ENCODE data around the gene ZMIZ1.

ZMIZ1 gene

DNA sequence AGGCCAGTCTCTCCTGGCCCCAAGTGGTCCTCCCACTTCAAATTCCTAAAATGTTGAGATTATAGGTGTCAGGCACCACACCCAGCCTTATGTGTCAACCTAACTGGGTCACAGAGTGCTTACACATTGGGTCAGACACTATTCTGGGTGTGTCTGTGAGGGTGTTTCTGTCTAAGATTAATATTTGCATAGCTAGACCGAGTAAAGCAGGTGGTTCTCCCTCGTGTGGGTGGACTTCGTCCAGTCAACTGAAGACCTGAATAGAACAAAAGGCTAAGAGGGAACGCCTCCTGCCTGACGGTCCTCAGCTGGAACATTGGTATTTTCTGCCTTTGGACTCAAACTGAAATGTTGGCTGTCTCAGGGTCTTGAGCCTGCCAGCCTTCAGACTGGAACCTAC is 290.0 kb downstream of the ZMIZ1 start:
- no peak for DNase-seq (ENCODE audit: low spot score)

DNA sequence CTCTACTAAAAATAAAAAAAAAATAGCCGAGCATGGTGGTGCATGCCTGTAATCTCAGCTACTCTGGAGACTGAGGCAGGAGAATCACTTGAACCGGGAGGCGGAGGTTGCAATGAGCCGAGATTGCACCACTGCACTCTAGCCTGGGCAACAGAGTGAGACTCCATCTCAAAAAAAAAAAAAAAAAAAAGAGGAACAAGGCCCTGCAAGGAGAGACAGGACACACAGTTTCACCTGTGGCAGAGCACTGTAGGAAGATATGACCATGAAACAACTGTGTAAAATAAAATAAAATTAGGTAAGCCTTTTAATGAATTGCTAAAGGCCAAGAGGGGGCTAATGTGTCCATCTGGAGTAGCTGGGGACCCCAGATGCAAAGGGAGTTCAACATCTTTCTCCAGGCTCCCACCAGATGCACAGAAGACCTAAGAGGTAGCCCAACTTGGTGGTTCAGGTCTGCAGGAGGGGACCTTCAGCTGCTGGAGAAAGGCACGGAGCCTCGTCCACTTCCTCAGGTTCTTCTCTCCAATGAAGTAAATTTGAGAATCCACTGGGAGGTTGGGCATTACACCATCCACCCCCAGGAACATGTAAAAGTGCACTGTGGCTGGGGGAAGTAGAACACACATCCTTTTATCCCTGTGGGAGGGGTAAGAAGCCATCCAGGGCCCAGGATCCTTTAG is 291.2 kb downstream of the ZMIZ1 start:
- DNase-seq (ENCODE audit: low spot score): no peak

DNA sequence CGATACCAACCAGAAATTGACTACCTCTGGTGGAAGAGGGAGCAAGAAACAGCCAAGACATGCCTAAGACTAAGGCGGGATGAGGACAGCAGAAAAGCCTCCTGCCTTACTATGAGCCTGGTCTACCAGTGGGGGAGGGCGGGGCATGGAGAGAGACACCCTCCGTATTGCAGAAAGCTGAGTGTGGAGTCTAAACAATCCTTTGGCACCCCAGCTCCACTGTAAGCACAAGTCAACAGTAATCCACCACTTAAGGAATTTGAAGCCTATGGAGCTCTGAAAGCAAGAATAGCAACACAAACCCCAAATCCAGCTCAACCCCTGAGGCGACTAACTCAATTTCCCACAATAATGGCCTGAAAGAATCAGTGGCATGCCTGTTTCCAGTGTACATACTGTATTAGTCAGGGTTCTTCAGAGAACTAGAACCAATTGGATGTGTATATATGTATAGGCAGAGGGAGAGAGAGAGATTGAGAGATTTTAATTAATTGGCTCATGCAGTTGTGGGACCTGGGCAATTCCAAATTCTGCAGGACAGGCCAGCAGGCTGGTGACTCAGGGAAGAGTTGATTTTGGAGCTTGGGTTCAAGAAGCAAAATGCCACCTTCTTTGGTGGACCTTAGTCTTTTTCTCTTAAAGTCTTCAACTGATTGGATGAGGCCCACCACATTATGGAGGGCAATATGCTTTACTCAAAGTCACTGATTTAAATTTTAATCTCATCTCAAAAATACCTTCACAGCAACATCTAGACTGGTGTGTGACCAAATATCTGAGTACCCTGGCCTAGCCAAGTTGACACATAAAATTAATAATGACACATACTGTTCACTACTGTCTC is 292.0 kb downstream of the ZMIZ1 start:
- no peak for DNase-seq (ENCODE audit: low spot score)

DNA sequence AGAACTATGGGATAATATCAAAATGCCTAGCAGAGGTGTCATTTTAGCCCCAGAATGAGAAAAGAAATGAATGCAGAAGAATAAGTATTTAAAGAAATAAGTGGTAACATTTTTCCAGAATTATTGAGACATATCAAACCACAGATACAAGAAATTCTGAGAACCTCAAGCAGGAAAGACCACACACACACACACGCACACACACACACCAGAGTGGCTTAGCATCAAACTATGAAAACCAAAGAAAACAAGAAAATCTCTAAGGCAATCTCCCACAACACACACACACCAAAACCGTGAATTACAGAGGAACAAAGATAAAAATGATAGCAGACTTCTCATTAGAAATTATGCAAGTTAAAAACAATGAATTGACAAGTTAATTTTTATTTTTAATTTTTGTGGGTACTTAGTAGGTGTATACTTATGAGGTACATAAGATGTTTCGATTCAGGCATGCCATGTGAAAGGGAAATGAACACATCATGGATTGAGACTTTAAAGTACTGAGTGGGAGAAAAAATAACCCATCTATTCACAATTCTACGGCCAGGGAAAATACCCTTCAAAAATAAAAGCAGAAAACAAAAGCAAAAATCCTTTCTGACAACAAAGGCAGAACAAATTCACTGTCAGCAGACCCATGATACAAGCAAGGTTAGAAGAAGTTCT is 293.1 kb downstream of the ZMIZ1 start:
- no peak for DNase-seq (ENCODE audit: low spot score)
